ENCODE data around the gene UBE4B. TPM values are rescaled to one million over a fixed set of nuclear protein-coding genes. Genes with fewer than 3 reads are reported as not detected.
"Not testable (repeated sequence)": the region's sequence is repeated elsewhere in the genome, so short reads cannot be mapped to it uniquely, and the experiment has no call there.

Gene UBE4B
- total RNA-seq, 1 donor from 2014 or later: 74.3 TPM

DNA sequence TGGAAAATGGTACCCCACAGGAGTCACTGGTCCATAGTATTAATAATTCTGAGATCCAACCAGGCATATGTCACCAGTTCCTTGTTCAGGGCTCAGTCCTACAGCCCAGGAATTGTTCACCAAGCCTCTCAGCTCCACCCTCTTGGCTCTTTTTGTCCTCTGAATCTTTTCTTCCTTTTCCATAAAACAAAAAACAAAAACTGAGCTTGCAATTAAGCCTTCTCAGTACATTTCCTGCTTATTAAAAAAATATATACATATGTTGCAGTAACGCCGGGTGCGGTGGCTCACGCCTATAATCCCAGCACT, 154.2 kb downstream of the UBE4B start:
- intact Hi-C loops (cut with DNase I): no loop called here
- ATAC-seq (ENCODE audit: poor library complexity): no peak
- DNase-seq: no peak

DNA sequence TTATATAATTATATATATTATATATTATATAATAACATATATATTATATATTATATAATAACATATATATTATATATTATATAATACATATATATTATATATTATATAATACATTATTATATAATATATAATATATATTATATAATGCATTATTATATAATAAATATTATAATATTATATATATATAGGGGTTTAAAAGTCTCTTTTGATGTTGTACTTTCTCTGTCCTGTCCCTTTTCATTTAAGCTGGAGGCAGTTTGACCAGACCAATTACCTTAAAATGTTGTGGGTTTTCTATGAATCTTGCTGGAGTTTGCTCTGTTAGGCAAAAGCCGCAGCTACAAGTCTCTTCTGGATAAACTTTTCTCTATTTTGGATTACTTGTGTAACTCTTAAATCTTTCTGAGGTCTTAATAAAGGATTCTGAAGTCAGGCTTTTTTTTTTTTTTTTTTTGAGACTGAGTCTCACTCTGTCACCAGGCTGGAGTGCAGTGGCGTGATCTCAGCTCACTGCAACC, 155.4 kb downstream of the UBE4B start:
- DNase-seq (no peak), ATAC-seq (ENCODE audit: poor library complexity) (no peak)
- intact Hi-C loops (cut with DNase I): no loop called here

DNA sequence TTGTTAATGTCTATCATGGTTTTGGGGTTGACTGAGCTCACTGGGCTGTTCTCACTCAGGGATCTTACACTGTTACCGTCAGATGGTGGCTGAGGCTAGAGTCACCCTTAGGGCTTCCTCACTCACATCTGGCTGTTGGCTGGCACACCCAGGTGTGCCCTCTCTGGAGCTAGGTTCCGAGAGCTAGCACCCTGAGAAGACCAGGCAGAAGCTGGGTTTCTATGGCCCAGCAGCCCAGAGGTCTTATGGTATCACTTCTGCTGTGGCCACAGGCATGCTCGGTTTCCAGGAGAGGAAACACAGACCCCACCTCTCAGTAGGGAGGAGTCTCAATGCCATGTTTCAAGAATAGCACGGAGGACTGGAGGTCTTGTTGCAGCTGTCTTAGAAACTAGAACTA, 156.9 kb downstream of the UBE4B start:
- no peak for DNase-seq

DNA sequence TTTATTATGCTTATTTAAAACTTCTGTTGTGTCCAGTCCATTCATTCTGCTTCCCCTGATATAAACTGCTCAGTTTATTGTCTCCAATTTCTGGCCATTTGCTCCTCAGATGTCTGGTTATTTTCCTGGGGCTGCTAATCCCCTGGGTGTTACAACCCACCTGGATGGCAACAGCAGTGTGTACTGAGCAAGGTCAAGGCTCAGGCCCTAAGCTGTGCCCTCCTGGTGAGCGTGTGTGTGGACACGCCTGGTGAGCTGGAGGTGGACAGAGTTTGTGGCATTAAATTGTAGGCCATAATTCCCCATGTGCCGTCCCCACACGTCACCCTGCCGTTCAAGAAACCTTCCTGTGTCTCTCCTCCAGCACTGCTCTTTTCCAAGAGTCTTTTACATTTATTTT, 159.5 kb downstream of the UBE4B start:
- ATAC-seq (ENCODE audit: poor library complexity): no peak
- intact Hi-C loops (cut with DNase I): no loop called here
- DNase-seq: no peak

More for the DNA sequence above, 156.9 kb downstream of the UBE4B start:
- no peak for ATAC-seq (ENCODE audit: poor library complexity)
- intact Hi-C loops (cut with DNase I): no loop called here

- ATAC-seq (ENCODE audit: poor library complexity) (no peak), DNase-seq (no peak)
- intact Hi-C loops (cut with DNase I): no loop called here
Measured at GRCh38 chr1:10193288-10193687, 160.5 kb downstream of the UBE4B start.

DNA sequence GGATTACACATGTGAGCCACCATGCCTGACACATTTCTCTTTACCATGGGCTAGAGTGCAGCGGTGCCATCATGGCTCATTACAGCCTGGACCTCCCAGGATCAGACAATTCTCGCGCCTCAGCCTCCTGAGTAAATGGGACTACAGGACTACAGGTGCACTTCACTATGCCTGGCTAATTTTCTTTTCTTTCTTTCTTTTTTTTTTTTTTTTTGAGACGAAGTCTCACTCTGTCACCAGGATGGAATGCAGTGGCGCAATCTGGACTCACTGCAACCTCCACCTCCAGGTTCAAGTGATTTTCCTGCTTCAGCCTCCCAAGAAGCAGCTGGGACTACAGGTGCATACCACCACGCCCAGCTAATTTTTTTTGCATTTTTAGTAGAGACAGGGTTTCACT, 162.8 kb downstream of the UBE4B start:
- no peak for ATAC-seq (ENCODE audit: poor library complexity)
- intact Hi-C loops (cut with DNase I): no loop called here
- DNase-seq: no peak

GRCh38 chr1:10196976-10197375, 164.2 kb downstream of the UBE4B start:
- no peak for ATAC-seq (ENCODE audit: poor library complexity)
- no peak for DNase-seq
- intact Hi-C loops (cut with DNase I): no loop called here

DNA sequence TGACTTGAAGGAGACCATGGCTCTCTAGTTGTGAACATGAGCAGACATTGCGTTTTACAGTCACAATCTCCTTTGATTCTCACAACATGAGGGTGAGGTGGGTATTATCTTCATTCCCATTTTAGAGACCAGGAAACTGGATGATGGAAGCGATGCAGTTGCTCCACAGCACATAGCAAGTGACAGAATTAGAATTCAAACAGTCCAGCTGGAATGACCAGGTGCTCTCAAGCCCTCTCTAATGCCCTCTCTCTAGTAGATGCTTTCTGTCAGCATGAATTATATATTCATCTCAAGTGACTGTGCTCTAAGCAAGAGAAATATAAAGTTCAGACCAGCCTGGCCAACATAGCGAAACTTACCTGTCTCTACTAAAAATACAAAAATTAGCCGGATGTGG, 167.9 kb downstream of the UBE4B start:
- intact Hi-C loops (cut with DNase I): no loop called here
- ATAC-seq (ENCODE audit: poor library complexity): no peak
- DNase-seq: no peak

GRCh38 chr1:10204003-10204642, 171.4 kb downstream of the UBE4B start:
- DNase-seq: no peak
- intact Hi-C loops (cut with DNase I): no loop called here
- ATAC-seq (ENCODE audit: poor library complexity): peak; percentile 36

- DNase-seq; intact Hi-C loops (cut with DNase I); ATAC-seq (ENCODE audit: poor library complexity): not testable (repeated sequence)
Measured at GRCh38 chr1:10205206-10205605, 172.4 kb downstream of the UBE4B start.

DNA sequence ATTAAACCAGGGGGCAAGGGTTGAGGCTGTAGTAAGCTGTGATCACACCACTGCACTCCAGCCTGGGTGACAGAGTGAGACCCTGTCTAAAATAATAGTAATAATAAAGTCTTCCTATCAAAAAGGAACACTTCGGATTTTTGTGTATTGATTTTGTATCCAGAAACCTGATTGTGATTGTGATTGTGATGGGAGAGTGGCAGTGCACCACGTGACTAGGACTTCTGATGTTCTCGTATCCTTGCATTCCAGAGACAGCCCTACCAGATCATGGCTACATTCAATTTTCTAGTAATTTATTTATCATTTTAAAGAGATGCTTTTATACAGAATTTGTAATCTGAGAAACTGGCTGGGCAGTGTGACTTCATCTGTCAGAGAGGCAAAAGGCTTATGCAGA, 175.1 kb downstream of the UBE4B start:
- ATAC-seq (ENCODE audit: poor library complexity): no peak
- intact Hi-C loops (cut with DNase I): no loop called here
- DNase-seq: no peak

- no peak for ATAC-seq (ENCODE audit: poor library complexity)
- no peak for DNase-seq
- intact Hi-C loops (cut with DNase I): no loop called here
Measured at GRCh38 chr1:10208537-10208936, 175.8 kb downstream of the UBE4B start.

- intact Hi-C loops (cut with DNase I): no loop called here
- ATAC-seq (ENCODE audit: poor library complexity) (no peak), DNase-seq (no peak)
Measured at GRCh38 chr1:10209590-10209904, 176.8 kb downstream of the UBE4B start.

DNA sequence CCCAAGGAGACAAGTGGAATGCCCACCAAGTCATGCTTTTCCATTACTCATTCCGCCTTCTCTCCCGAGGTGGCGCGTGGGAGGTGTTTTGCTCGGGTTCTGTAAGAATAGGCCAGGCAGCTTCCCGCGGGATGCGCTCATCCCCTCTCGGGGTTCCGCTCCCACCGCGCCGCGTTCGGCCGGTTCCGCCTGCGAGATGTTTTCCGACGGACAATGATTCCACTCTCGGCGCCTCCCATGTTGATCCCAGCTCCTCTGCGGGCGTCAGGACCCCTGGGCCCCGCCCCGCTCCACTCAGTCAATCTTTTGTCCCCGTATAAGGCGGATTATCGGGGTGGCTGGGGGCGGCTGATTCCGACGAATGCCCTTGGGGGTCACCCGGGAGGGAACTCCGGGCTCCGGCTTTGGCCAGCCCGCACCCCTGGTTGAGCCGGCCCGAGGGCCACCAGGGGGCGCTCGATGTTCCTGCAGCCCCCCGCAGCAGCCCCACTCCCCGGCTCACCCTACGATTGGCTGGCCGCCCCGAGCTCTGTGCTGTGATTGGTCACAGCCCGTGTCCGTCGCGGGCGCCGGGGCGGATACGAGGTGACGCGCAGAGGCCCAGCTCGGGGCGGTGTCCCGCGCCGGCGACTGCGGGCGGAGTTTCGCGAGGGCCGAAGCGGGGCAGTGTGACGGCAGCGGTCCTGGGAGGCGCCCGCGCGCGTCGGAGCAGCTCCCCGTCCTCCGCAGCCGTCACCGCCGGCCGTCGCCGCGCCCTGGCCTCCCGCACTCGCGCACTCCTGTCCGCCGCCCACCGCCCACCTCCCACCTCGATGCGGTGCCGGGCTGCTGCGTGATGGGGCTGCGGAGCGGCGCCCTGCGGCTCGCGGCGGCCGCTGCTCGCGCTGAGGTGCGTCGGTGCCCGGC, 177.4 kb downstream of the UBE4B start, which contains the start of gene KIF1B:
TSS of gene KIF1B (plus strand) at position 666 of the 906 bp plus-strand sequence. CDS start 21,759 bp downstream, outside the sequence.
- DNase-seq: peak; percentile 99
- intact Hi-C loops (cut with DNase I): loop anchor here (1.0 to 10.0 kb wide), 2 partner anchors 55 to 129 kb away; no protein-coding TSS in a partner anchor
- peak; percentile 96 for ATAC-seq (ENCODE audit: poor library complexity)

GRCh38 chr1:10210841-10211804, 178.4 kb downstream of the UBE4B start:
- intact Hi-C loops (cut with DNase I): loop anchor here (1.0 to 10.0 kb wide), 2 partner anchors 54 to 128 kb away; no protein-coding TSS in a partner anchor
- DNase-seq: peak; percentile 94
- ATAC-seq (ENCODE audit: poor library complexity): peak; percentile 74

DNA sequence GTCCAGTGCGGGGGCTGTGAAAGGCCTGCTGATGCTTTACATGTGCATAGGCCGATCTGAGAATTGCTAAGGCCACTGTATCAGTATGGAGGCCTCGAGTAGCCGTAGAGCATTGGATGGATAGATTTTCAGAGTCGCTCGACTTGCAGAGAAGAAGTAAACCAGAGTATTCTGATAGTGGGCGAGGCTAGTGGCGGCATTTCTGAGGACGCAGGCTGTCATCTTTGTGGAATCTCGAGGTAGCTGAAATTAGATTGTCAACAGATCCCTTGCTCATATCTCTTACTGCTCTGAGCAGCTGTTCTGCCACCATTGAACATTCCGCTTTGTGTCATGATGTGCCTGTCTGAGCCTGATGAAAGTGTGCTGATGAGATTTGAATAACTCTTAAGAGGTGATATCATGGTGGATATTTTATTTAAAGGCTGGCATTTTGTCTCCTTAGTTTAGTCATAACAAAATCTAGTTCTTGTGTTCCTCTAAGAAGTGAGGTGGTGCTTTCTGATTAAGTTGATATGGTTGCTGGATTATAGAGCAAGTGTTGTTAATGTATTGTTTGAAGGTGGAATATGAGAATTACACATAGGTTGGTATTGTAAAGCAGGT, 179.2 kb downstream of the UBE4B start:
- intact Hi-C loops (cut with DNase I): loop anchor here (10.0 kb wide), 1 partner anchor 53 kb away; no protein-coding TSS in a partner anchor
- no peak for DNase-seq
- no peak for ATAC-seq (ENCODE audit: poor library complexity)

GRCh38 chr1:10212476-10212875, 179.7 kb downstream of the UBE4B start:
- intact Hi-C loops (cut with DNase I): loop anchor here (10.0 kb wide), 1 partner anchor 52 kb away; no protein-coding TSS in a partner anchor
- DNase-seq (no peak), ATAC-seq (ENCODE audit: poor library complexity) (no peak)

DNA sequence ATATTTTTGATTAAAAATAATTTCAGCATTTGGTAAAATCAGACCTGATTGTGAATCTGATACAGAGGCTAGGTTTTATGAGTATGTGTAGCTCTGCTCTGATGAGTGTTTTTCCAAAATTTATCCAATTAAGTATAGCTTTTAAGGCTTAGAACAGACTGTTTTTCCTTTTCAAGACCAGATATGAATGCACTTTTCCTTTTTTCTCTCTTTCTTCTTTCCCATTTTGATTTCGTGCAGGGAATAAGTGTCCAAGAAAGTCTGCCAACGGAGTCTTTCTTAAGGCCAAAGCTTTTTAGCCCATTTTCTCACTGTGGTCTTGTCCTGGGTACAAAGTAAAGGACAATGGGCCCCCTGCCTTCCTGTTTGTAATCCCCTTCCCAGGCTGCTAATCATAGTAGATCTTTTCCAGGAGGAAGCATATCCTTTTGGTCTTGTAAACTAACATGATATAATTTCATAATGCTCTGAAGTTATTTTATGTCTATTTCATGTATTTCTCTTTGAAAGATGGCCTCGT, 180.5 kb downstream of the UBE4B start:
- no peak for ATAC-seq (ENCODE audit: poor library complexity)
- intact Hi-C loops (cut with DNase I): loop anchor here (10.0 kb wide), 1 partner anchor 52 kb away; no protein-coding TSS in a partner anchor
- DNase-seq: no peak

Measured in Right ventricle myocardium superior (tissue), 1 donor.